ENCODE data around the gene TBC1D24.
A peak's percentile ranks its signal among the peaks of the same experiment; 100 is the strongest.

TBC1D24 gene

GRCh38 chr16:2482708-2483534 lies 8.0 kb downstream of the TBC1D24 start:
- DNase-seq (ENCODE audit: low read depth in 3 of 3), result no peak

- DNase-seq (ENCODE audit: low read depth in 3 of 3), result no peak
Measured at GRCh38 chr16:2483939-2484897, 9.3 kb downstream of the TBC1D24 start.

- DNase-seq (ENCODE audit: low read depth in 3 of 3), result no peak
Measured at GRCh38 chr16:2484898-2485508, 10.1 kb downstream of the TBC1D24 start.

- no peak for DNase-seq (ENCODE audit: low read depth in 3 of 3)
Measured at GRCh38 chr16:2485811-2486507, 11.0 kb downstream of the TBC1D24 start.

GRCh38 chr16:2486645-2487516 lies 12.0 kb downstream of the TBC1D24 start:
- DNase-seq (ENCODE audit: low read depth in 3 of 3), result peak in 2 of 3 experiments; percentile 69 to 79

- DNase-seq (ENCODE audit: low read depth in 3 of 3), result no peak
Measured at GRCh38 chr16:2487517-2487842, 12.6 kb downstream of the TBC1D24 start.

GRCh38 chr16:2487903-2488531 lies 13.1 kb downstream of the TBC1D24 start:
- no peak for DNase-seq (ENCODE audit: low read depth in 3 of 3)

GRCh38 chr16:2489581-2489980 lies 14.7 kb downstream of the TBC1D24 start:
- no peak for DNase-seq (ENCODE audit: low read depth in 3 of 3)

- no peak for DNase-seq (ENCODE audit: low read depth in 3 of 3)
Measured at GRCh38 chr16:2490190-2491105, 15.5 kb downstream of the TBC1D24 start.

- DNase-seq (ENCODE audit: low read depth in 3 of 3), result no peak
Measured at GRCh38 chr16:2492292-2492691, 17.4 kb downstream of the TBC1D24 start.

GRCh38 chr16:2493605-2494004 lies 18.7 kb downstream of the TBC1D24 start:
- DNase-seq (ENCODE audit: low read depth in 3 of 3), result no peak

- DNase-seq (ENCODE audit: low read depth in 3 of 3), result no peak
Measured at GRCh38 chr16:2494616-2495015, 19.7 kb downstream of the TBC1D24 start.

- no peak for DNase-seq (ENCODE audit: low read depth in 3 of 3)
Measured at GRCh38 chr16:2495041-2495440, 20.1 kb downstream of the TBC1D24 start.

- DNase-seq (ENCODE audit: low read depth in 3 of 3), result no peak
Measured at GRCh38 chr16:2496223-2497115, 21.5 kb downstream of the TBC1D24 start.

GRCh38 chr16:2497116-2497630 lies 22.2 kb downstream of the TBC1D24 start:
- no peak for DNase-seq (ENCODE audit: low read depth in 3 of 3)

- no peak for DNase-seq (ENCODE audit: low read depth in 3 of 3)
Measured at GRCh38 chr16:2497695-2498484, 23.0 kb downstream of the TBC1D24 start.

Data from stimulated activated CD4-positive, alpha-beta T cell treated with anti-CD3 and anti-CD28 coated beads, TNF-alpha, amount 100 ng/mL, for 4 hours (primary cell).